ENCODE results near the gene UNKL. TPM values are rescaled to one million over a fixed set of nuclear protein-coding genes. Genes with fewer than 3 reads are reported as not detected.
A peak's percentile ranks its signal among the peaks of the same experiment; 100 is the strongest.

UNKL gene
- total and polyA plus RNA-seq, 2 of the 8 experiments (the other 6 are each of a cell fraction or from before 2014, with no cell fraction given), result 25.1 to 31.8 TPM

- TF ChIP-seq SP2 (IDR thresholded peaks at IDR 0.05; ENCODE audit: low read length) (no peak), RNF2 (IDR thresholded peaks at IDR 0.05; ENCODE audit: borderline replicate concordance, low read depth, low read length, missing control alignments, poor library complexity, severe bottlenecking) (no peak), ATF3 (IDR thresholded peaks at IDR 0.05; ENCODE audit: insufficient read depth, low read depth, low read length) (peak; percentile 79), CHD1 (IDR thresholded peaks at IDR 0.05; ENCODE audit: low read depth, low read length) (no peak), EGR1 (IDR thresholded peaks at IDR 0.05; ENCODE audit: borderline replicate concordance, low read depth, low read length) (no peak), CEBPB (IDR thresholded peaks at IDR 0.05; ENCODE audit: low read depth, low read length) (no peak), HDAC6 (IDR thresholded peaks at IDR 0.05; ENCODE audit: low read depth, low read length) (no peak), JUND (IDR thresholded peaks at IDR 0.05; ENCODE audit: low read length) (no peak), POLR2AphosphoS5 (IDR thresholded peaks at IDR 0.05; ENCODE audit: low read depth, low read length) (no peak), SP1 (IDR thresholded peaks at IDR 0.05; ENCODE audit: low read depth, low read length) (peak; percentile 63; the same call in 1 of the 2 replicates), JUN (IDR thresholded peaks at IDR 0.05; ENCODE audit: low read depth, low read length) (no peak), ATF2 (IDR thresholded peaks at IDR 0.05; ENCODE audit: low read length) (no peak), BACH1 (IDR thresholded peaks at IDR 0.05; ENCODE audit: low read length) (no peak), TAF1 (IDR thresholded peaks at IDR 0.05; ENCODE audit: low read depth, low read length) (no peak), CHD2 (IDR thresholded peaks at IDR 0.05; ENCODE audit: low read length) (no peak), RBBP5 (IDR thresholded peaks at IDR 0.05; ENCODE audit: borderline replicate concordance, low read depth, low read length) (no peak), TCF12 (IDR thresholded peaks at IDR 0.05; ENCODE audit: low read depth, low read length) (no peak), BCL11A (IDR thresholded peaks at IDR 0.05; ENCODE audit: low read depth in 2 of 2, low read length in 2 of 2) (no peak), YY1 (IDR thresholded peaks at IDR 0.05; ENCODE audit: low read depth, low read length) (no peak), BRCA1 (IDR thresholded peaks at IDR 0.05; ENCODE audit: low read depth, low read length) (no peak), POLR2A (IDR thresholded peaks at IDR 0.05; ENCODE audit: control extremely low read depth in 1 of 2, low read depth in 2 of 2, low read length in 2 of 2) (no peak), FOSL1 (IDR thresholded peaks at IDR 0.05; ENCODE audit: insufficient read depth, low read depth, low read length) (no peak), NANOG (IDR thresholded peaks at IDR 0.05; ENCODE audit: insufficient read depth, low read depth, low read length, poor library complexity, severe bottlenecking) (no peak), NRF1 (IDR thresholded peaks at IDR 0.05; ENCODE audit: low read depth, low read length) (no peak), RXRA (IDR thresholded peaks at IDR 0.05; ENCODE audit: insufficient read depth, low read depth, low read length) (no peak)
Measured at GRCh38 chr16:1408171-1408837, 6.2 kb downstream of the UNKL start (continued).
